WI38 (cell line): ENCODE results near the gene PRPS1.
"Not testable (repeated sequence)": the region's sequence is repeated elsewhere in the genome, so short reads cannot be mapped to it uniquely, and the experiment has no call there.

ENCODE experiments used
- H3K4me3 ChIP-seq: 2 replicates; pipeline ENCODE4 v1.5.1; 2011; ENCODE audit warnings: low read depth, mild to moderate bottlenecking, control low read depth, low read length
- CTCF ChIP-seq: IDR thresholded peaks from 2 replicates; pipeline ENCODE4 v1.5.1; 2012; ENCODE audit warnings: low read depth, mild to moderate bottlenecking, control low read depth, low read length

The PRPS1 gene

GRCh38 chrX:107667426-107667825 lies 39.1 kb downstream of the PRPS1 start:
- no peak for TF ChIP-seq CTCF
- no peak overlapping the region for H3K4me3 ChIP-seq

GRCh38 chrX:107668710-107669109 lies 40.4 kb downstream of the PRPS1 start:
- not testable (repeated sequence) for H3K4me3 ChIP-seq

- no peak for TF ChIP-seq CTCF
- no peak overlapping the region for H3K4me3 ChIP-seq
Measured at GRCh38 chrX:107669261-107669660, 41.0 kb downstream of the PRPS1 start.

- no peak for TF ChIP-seq CTCF
Measured at GRCh38 chrX:107669885-107670628, 41.7 kb downstream of the PRPS1 start.

GRCh38 chrX:107671256-107671655 lies 42.9 kb downstream of the PRPS1 start:
- H3K4me3 ChIP-seq, result not testable (repeated sequence)

More at GRCh38 chrX:107669885-107670628, 41.7 kb downstream of the PRPS1 start:
- no peak overlapping the region for H3K4me3 ChIP-seq

GRCh38 chrX:107672955-107673378 lies 44.7 kb downstream of the PRPS1 start:
- peak; percentile 46 for TF ChIP-seq CTCF
- no peak overlapping the region for H3K4me3 ChIP-seq

GRCh38 chrX:107673431-107673830 lies 45.1 kb downstream of the PRPS1 start:
- TF ChIP-seq CTCF, result no peak
- H3K4me3 ChIP-seq, result no peak overlapping the region

- no peak overlapping the region for H3K4me3 ChIP-seq
- no peak for TF ChIP-seq CTCF
Measured at GRCh38 chrX:107673933-107674479, 45.7 kb downstream of the PRPS1 start.
